K562 (cell line): ENCODE results near the gene ZNF276. TPM values are rescaled to one million over a fixed set of nuclear protein-coding genes. Genes with fewer than 3 reads are reported as not detected.
A peak's percentile ranks its signal among the peaks of the same experiment; 100 is the strongest.

ENCODE experiments used
- HDAC6 ChIP-seq: IDR thresholded peaks from 2 replicates; pipeline ENCODE4 v1.6.1; 2012; ENCODE audit warnings: low read depth, mild to moderate bottlenecking, control low read depth, inconsistent platforms, low read length, moderate library complexity
- HDAC8 ChIP-seq: fragments of 450-650 bp; IDR thresholded peaks from 2 replicates; pipeline ENCODE4 v1.6.1; 2016; ENCODE audit warnings: mild to moderate bottlenecking, missing genetic modification characterization, moderate library complexity, missing compliant biosample characterization
- HMGXB4 ChIP-seq: sonication (generic); formaldehyde crosslinking; IDR thresholded peaks from 2 replicates; pipeline ENCODE4 v1.8.1; 2023; ENCODE audit warnings: mild to moderate bottlenecking, missing genetic modification reagents
- PCBP1 ChIP-seq: fragments of 200-400 bp; formaldehyde crosslinking; IDR thresholded peaks from 2 replicates; pipeline ENCODE4 v1.6.1; 2018; ENCODE audit warnings: mild to moderate bottlenecking, low read depth, low read length; ENCODE audit not compliant: poor library complexity, severe bottlenecking
- POLR2AphosphoS2 ChIP-seq: IDR thresholded peaks from 2 replicates; pipeline ENCODE4 v1.6.1; 2012; ENCODE audit warnings: low read length, improper control_type of control experiment
- PPARD ChIP-seq: fragments of 250-450 bp; sonication (Bioruptor Pico); IDR thresholded peaks from 2 replicates; pipeline ENCODE4 v1.8.0; 2022; ENCODE audit warnings: inconsistent platforms, mild to moderate bottlenecking, moderate library complexity
- RBFOX2 ChIP-seq: fragments of 200-400 bp; formaldehyde crosslinking; IDR thresholded peaks from 2 replicates; pipeline ENCODE4 v1.6.1; 2017; ENCODE audit warnings: low read depth, mild to moderate bottlenecking, low read length, moderate library complexity
- SNAPC5 ChIP-seq: fragments of 250-450 bp; sonication (Bioruptor Pico); IDR thresholded peaks from 2 replicates; pipeline ENCODE4 v1.8.0; 2021; ENCODE audit warnings: moderate library complexity, mild to moderate bottlenecking, inconsistent platforms
- STAT5B ChIP-seq: fragments of 250-450 bp; sonication (Bioruptor Pico); IDR thresholded peaks from 2 replicates; pipeline ENCODE4 v1.8.0; 2021; ENCODE audit warnings: mild to moderate bottlenecking, inconsistent platforms
- SUPT5H ChIP-seq: fragments of 450-650 bp; IDR thresholded peaks from 2 replicates; pipeline ENCODE4 v1.6.1; 2016
- ZNF174 ChIP-seq: fragments of 250-450 bp; sonication (Bioruptor Pico); IDR thresholded peaks from 2 replicates; pipeline ENCODE4 v1.4.0; 2020; ENCODE audit warnings: mild to moderate bottlenecking
- ZNF696 ChIP-seq: fragments of 250-450 bp; sonication (Bioruptor Pico); conservative IDR thresholded peaks from 2 replicates; pipeline ENCODE4 v1.4.0; 2020; ENCODE audit warnings: mild to moderate bottlenecking, moderate library complexity
- ZNF717 ChIP-seq: fragments of 250-450 bp; sonication (Bioruptor Pico); IDR thresholded peaks from 2 replicates; pipeline ENCODE4 v1.5.0; 2021
- polyA plus RNA-seq, 8 experiments: library from polyadenylated mRNA; depleted of rRNA in 4 of 8; stranded (reverse) in 5 of 8; unstranded in 3 of 8; fragments of >200 nt; fragmentation: Nextera tagmentation in 2 of 8; fragmentation: Illumina TruSeq in 1 of 8; extraction: Ambion mirVana in 2 of 8; extraction: Trizol in 1 of 8; gene quantifications; 2 replicates each; pipeline versions ENCODE4 v1.2.1 to v1.2.3, GENCODE V29; 2011 to 2014; ENCODE audit warnings: inconsistent platforms in 1 of 8, missing spikeins in 1 of 8
- total RNA-seq, 7 experiments: library from RNA; depleted of rRNA in 6 of 7; stranded (reverse); fragments of >200 nt in 6 of 7; fragmentation: Illumina TruSeq in 2 of 7; extraction: Trizol in 2 of 7; gene quantifications; 2 replicates each; pipeline versions ENCODE4 v1.2.1 to v1.2.3, GENCODE V29; 2011 to 2021; ENCODE audit warnings: low replicate concordance in 1 of 7
- TF ChIP-seq, protein P1 (sequence below): fragments of 200-600 bp; sonication (generic); IDR thresholded peaks from one replicate; pipeline ENCODE4 v1.6.1; 2012; ENCODE audit warnings: mild to moderate bottlenecking, low read depth, low read length, inconsistent platforms
- TF ChIP-seq, protein P2 (sequence below): fragments of 250-450 bp; sonication (Bioruptor Pico); IDR thresholded peaks from 2 replicates; pipeline ENCODE4 v1.6.1; 2021; ENCODE audit warnings: mild to moderate bottlenecking

Gene ZNF276
- total and polyA plus RNA-seq, 9 of the 15 experiments (the other 6 are each of a cell fraction or from before 2014, with no cell fraction given): 0.49 to 43.9 (median 15.8) TPM

DNA sequence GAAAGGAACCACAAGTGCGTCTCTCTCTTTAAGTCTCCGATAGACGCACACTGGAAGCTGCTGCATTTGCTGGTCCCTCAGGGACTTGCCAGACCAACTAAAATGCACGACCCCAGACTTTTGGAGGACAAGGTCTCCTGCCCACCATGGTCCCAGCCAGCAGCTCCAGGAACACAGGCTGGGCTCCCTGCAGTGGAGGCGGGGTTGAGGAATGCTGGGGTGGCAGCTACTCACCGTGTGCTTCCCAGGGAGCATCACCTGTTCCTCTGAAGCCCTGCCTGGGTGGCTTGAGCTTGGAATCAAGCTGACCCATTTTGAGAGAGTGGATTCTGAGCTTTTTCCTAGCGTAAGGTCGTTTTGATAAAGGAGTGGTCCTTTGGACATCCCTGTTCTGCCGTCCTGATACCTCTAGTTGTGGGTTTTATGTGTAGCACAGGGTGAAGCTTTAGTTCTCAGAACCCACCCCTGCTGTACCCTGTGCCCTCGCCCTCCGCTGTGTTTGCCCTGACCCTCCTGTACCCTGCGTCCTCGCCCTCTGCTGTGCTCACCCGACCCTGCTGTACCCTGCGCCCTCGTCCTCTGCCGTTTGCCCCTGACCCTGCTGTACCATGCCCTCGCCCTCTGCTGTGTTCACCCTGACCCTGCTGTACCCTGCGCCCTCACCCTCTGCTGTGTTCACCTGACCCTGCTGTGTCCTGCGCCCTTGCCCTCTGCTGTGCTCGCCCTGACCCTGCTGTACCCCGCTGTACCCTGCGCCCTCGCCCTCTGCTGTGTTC, 11.0 kb downstream of the ZNF276 start (continued):
- TF ChIP-seq, protein P1, sequence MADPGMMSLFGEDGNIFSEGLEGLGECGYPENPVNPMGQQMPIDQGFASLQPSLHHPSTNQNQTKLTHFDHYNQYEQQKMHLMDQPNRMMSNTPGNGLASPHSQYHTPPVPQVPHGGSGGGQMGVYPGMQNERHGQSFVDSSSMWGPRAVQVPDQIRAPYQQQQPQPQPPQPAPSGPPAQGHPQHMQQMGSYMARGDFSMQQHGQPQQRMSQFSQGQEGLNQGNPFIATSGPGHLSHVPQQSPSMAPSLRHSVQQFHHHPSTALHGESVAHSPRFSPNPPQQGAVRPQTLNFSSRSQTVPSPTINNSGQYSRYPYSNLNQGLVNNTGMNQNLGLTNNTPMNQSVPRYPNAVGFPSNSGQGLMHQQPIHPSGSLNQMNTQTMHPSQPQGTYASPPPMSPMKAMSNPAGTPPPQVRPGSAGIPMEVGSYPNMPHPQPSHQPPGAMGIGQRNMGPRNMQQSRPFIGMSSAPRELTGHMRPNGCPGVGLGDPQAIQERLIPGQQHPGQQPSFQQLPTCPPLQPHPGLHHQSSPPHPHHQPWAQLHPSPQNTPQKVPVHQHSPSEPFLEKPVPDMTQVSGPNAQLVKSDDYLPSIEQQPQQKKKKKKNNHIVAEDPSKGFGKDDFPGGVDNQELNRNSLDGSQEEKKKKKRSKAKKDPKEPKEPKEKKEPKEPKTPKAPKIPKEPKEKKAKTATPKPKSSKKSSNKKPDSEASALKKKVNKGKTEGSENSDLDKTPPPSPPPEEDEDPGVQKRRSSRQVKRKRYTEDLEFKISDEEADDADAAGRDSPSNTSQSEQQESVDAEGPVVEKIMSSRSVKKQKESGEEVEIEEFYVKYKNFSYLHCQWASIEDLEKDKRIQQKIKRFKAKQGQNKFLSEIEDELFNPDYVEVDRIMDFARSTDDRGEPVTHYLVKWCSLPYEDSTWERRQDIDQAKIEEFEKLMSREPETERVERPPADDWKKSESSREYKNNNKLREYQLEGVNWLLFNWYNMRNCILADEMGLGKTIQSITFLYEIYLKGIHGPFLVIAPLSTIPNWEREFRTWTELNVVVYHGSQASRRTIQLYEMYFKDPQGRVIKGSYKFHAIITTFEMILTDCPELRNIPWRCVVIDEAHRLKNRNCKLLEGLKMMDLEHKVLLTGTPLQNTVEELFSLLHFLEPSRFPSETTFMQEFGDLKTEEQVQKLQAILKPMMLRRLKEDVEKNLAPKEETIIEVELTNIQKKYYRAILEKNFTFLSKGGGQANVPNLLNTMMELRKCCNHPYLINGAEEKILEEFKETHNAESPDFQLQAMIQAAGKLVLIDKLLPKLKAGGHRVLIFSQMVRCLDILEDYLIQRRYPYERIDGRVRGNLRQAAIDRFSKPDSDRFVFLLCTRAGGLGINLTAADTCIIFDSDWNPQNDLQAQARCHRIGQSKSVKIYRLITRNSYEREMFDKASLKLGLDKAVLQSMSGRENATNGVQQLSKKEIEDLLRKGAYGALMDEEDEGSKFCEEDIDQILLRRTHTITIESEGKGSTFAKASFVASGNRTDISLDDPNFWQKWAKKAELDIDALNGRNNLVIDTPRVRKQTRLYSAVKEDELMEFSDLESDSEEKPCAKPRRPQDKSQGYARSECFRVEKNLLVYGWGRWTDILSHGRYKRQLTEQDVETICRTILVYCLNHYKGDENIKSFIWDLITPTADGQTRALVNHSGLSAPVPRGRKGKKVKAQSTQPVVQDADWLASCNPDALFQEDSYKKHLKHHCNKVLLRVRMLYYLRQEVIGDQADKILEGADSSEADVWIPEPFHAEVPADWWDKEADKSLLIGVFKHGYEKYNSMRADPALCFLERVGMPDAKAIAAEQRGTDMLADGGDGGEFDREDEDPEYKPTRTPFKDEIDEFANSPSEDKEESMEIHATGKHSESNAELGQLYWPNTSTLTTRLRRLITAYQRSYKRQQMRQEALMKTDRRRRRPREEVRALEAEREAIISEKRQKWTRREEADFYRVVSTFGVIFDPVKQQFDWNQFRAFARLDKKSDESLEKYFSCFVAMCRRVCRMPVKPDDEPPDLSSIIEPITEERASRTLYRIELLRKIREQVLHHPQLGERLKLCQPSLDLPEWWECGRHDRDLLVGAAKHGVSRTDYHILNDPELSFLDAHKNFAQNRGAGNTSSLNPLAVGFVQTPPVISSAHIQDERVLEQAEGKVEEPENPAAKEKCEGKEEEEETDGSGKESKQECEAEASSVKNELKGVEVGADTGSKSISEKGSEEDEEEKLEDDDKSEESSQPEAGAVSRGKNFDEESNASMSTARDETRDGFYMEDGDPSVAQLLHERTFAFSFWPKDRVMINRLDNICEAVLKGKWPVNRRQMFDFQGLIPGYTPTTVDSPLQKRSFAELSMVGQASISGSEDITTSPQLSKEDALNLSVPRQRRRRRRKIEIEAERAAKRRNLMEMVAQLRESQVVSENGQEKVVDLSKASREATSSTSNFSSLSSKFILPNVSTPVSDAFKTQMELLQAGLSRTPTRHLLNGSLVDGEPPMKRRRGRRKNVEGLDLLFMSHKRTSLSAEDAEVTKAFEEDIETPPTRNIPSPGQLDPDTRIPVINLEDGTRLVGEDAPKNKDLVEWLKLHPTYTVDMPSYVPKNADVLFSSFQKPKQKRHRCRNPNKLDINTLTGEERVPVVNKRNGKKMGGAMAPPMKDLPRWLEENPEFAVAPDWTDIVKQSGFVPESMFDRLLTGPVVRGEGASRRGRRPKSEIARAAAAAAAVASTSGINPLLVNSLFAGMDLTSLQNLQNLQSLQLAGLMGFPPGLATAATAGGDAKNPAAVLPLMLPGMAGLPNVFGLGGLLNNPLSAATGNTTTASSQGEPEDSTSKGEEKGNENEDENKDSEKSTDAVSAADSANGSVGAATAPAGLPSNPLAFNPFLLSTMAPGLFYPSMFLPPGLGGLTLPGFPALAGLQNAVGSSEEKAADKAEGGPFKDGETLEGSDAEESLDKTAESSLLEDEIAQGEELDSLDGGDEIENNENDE: peak; percentile 7
- TF ChIP-seq STAT5B (CRISPR knock-in tag) (no peak), HMGXB4 (CRISPR knock-in tag) (no peak), ZNF717 (CRISPR knock-in tag) (no peak), POLR2AphosphoS2 (no peak), RBFOX2 (peak; percentile 65), SNAPC5 (CRISPR knock-in tag) (no peak), PPARD (no peak), ZNF174 (CRISPR knock-in tag) (no peak), SUPT5H (peak; percentile 59), HDAC8 (no peak), PCBP1 (peak; percentile 24), ZNF696 (CRISPR knock-in tag) (no peak), HDAC6 (no peak)
- TF ChIP-seq, protein P2, sequence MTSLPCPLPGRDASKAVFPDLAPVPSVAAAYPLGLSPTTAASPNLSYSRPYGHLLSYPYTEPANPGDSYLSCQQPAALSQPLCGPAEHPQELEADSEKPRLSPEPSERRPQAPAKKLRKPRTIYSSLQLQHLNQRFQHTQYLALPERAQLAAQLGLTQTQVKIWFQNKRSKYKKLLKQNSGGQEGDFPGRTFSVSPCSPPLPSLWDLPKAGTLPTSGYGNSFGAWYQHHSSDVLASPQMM (CRISPR knock-in tag): no peak
